ENCODE measurements around the gene LRIG2. TPM values are rescaled to one million over a fixed set of nuclear protein-coding genes. Genes with fewer than 3 reads are reported as not detected.

Gene LRIG2
- total and polyA plus RNA-seq, 9 donors: 7.4 to 32.4 (median 18.6) TPM

DNA sequence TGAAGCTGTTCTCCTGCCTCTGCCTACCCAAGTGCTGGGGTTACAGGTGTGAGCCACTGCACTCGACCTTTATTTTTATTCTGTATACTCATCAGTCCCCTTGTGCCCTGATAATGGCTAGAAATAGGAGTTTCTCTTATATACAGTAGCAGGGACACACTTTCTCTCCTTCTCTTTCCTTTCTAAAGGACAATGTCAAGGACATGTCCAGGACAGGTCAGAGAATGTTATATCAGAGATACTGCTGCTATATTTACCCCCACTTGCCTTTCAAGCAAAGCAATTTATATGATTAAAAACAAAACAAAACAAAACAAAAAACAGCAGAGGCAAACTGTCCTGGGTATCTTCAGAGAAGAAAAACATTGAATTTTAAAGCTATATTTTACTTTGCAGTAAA is 43.2 kb upstream of the LRIG2 start:
- TF ChIP-seq EP300 (IDR thresholded peaks at IDR 0.05): no peak
- TF ChIP-seq POLR2A (IDR thresholded peaks at IDR 0.05): no peak
- TF ChIP-seq, protein P1, sequence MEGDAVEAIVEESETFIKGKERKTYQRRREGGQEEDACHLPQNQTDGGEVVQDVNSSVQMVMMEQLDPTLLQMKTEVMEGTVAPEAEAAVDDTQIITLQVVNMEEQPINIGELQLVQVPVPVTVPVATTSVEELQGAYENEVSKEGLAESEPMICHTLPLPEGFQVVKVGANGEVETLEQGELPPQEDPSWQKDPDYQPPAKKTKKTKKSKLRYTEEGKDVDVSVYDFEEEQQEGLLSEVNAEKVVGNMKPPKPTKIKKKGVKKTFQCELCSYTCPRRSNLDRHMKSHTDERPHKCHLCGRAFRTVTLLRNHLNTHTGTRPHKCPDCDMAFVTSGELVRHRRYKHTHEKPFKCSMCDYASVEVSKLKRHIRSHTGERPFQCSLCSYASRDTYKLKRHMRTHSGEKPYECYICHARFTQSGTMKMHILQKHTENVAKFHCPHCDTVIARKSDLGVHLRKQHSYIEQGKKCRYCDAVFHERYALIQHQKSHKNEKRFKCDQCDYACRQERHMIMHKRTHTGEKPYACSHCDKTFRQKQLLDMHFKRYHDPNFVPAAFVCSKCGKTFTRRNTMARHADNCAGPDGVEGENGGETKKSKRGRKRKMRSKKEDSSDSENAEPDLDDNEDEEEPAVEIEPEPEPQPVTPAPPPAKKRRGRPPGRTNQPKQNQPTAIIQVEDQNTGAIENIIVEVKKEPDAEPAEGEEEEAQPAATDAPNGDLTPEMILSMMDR (IDR thresholded peaks at IDR 0.05): no peak
- no peak for DNase-seq
- H3K4me1 ChIP-seq (ENCODE audit: insufficient read depth): no peaks in the 10 kb centered on the region
- H3K27ac ChIP-seq: no peak overlapping the region
- H3K9me3 ChIP-seq: no peaks in the 10 kb centered on the region
- no peaks in the 10 kb centered on the region for H3K27me3 ChIP-seq
- intact Hi-C loops (cut with DNase I): loop anchor here in 1 of 4 donors (10.0 kb wide), 1 partner anchor 145 kb away; no protein-coding TSS in a partner anchor
- whole genome bisulfite sequencing, 3 donors: 12 to 34% (median 17%) methylated on average over 1 of the region's 1 CpG
- H3K4me3 ChIP-seq: no peak overlapping the region
- no peaks in the 10 kb centered on the region for H3K36me3 ChIP-seq

DNA sequence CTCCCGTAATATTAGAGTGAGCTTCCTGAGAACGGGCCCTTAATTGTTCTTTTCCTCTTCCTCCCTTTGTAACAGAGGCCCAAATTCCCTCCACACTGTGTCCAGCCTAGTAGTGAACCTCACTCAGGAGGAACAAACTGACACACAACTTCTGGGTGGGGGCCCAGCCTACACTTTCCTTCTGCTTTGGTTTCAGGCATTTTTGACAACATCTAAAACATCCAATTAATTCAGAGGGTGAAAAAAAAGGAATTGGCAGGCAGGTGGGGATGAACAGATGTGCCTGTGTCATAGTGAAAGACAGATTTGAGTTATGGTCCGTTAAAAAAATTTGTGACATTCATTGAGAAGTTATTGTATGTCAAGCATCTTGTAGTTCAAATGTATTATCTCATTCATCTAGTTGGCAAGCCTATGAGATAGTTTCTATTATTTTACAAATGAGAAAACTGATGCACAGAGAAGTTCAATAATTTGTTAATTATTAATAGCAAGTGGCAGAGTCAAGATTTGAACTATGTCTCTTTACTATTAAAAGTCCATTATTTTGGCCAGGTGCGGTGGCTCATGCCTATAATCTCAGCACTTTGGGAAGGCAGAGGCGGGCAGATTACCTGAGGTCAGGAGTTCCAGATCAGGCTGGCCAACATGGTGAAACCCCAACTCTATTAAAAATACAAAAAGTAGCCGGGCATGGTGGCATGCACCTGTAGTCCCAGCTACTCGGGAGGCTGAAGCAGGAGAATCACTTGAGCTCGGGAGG is 41.6 kb upstream of the LRIG2 start:
- H3K36me3 ChIP-seq: no peaks in the 10 kb centered on the region

DNA sequence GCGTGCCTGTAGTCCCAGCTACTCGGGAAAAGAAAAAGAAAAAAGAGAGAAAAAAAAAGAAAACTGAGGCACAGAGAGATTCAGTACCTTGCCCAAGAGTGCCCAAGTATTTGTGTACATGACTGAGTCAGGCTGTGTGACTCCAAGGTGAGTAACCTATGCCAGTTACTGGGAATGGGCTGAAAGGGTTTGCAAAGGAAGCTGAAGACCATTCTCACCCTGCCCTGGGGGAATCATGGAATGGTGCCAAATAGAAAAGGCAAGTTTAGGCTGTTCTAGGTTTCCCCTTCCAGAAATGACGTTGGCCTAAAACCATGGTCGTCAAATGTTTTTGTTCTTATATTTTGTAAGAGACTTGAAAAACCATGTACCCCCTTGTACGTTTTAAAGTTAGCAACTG is 37.9 kb upstream of the LRIG2 start:
- no peak for TF ChIP-seq EP300 (IDR thresholded peaks at IDR 0.05)
- TF ChIP-seq, protein P1 (IDR thresholded peaks at IDR 0.05): no peak
- TF ChIP-seq POLR2A (IDR thresholded peaks at IDR 0.05): no peak
- no peak overlapping the region for H3K27ac ChIP-seq
- no peak overlapping the region for H3K4me3 ChIP-seq
- WGBS, 3 donors: 76 to 86% (median 81%) methylated on average over 5 of the region's 5 CpGs
- H3K4me1 ChIP-seq (ENCODE audit: insufficient read depth): no peaks in the 10 kb centered on the region
- no peaks in the 10 kb centered on the region for H3K27me3 ChIP-seq
- intact Hi-C loops (cut with DNase I): loop anchor here in 1 of 4 donors (10.0 kb wide), 1 partner anchor 150 kb away; no protein-coding TSS in a partner anchor
- H3K9me3 ChIP-seq: no peaks in the 10 kb centered on the region
- no peak for DNase-seq
- no peaks in the 10 kb centered on the region for H3K36me3 ChIP-seq

More for the DNA sequence above, 41.6 kb upstream of the LRIG2 start:
- no peak for DNase-seq
- Histone ChIP-seq H3K4me1 (ENCODE audit: insufficient read depth) (no peaks in the 10 kb centered on the region), H3K9me3 (no peaks in the 10 kb centered on the region), H3K4me3 (no peak overlapping the region), H3K27ac (no peak overlapping the region), H3K27me3 (no peaks in the 10 kb centered on the region)
- TF ChIP-seq EP300 (IDR thresholded peaks at IDR 0.05): no peak
- TF ChIP-seq, protein P1 (IDR thresholded peaks at IDR 0.05): no peak
- TF ChIP-seq POLR2A (IDR thresholded peaks at IDR 0.05): no peak
- intact Hi-C loops (cut with DNase I): loop anchor here in 1 of 4 donors (10.0 kb wide), 1 partner anchor 147 kb away; no protein-coding TSS in a partner anchor
- WGBS, 3 donors: 88 to 92% (median 89%) methylated on average over 8 of the region's 8 CpGs

DNA sequence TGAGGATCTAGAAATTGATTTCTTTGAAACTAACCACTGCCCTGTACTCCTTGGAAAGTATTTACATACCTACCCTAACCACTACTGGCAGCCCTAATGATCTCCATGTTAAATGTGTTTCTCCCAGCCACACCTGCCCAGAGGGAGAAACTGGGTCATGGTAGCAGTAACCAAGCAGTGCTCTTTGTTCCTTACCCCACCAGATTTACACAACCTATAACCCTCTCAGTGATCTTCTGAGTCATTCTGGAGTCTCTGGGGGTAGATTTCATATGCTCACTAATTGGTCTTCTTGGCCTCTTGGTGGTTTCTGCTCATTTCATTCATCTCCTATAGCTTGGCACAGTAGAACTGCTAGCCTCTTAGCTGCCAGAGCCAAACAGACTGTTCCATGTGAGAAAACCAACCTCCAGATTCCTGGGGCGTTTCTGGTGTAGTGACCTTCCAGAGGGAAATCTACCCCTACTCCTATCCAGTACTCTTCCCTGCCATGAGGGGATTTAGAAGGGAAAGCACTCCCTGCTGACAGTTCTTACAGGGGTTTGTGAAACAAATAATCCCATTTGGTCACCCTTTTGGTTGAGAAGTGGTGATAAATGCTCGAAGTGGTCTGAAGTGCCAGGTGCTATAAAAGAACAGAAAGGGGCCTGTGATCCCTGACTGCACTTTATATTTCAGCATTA is 36.2 kb upstream of the LRIG2 start:
- Histone ChIP-seq H3K27ac (no peak overlapping the region), H3K36me3 (no peaks in the 10 kb centered on the region), H3K4me1 (ENCODE audit: insufficient read depth) (no peaks in the 10 kb centered on the region), H3K9me3 (no peaks in the 10 kb centered on the region), H3K4me3 (no peak overlapping the region), H3K27me3 (no peaks in the 10 kb centered on the region)
- intact Hi-C loops (cut with DNase I): loop anchor here in 1 of 4 donors (10.0 kb wide), 1 partner anchor 152 kb away; no protein-coding TSS in a partner anchor
- DNase-seq: no peak
- 73 to 86% (median 83%) methylated on average over 2 of the region's 2 CpGs for WGBS, 3 donors
- TF ChIP-seq EP300 (IDR thresholded peaks at IDR 0.05) (no peak), POLR2A (IDR thresholded peaks at IDR 0.05) (no peak)
- TF ChIP-seq, protein P1 (IDR thresholded peaks at IDR 0.05): no peak
